ENCODE results near the gene CYP1A2. TPM values are rescaled to one million over a fixed set of nuclear protein-coding genes. Genes with fewer than 3 reads are reported as not detected.

Gene CYP1A2
- polyA plus RNA-seq, 1 of the 3 experiments (the other 2 are of a cell fraction), result not detected

DNA sequence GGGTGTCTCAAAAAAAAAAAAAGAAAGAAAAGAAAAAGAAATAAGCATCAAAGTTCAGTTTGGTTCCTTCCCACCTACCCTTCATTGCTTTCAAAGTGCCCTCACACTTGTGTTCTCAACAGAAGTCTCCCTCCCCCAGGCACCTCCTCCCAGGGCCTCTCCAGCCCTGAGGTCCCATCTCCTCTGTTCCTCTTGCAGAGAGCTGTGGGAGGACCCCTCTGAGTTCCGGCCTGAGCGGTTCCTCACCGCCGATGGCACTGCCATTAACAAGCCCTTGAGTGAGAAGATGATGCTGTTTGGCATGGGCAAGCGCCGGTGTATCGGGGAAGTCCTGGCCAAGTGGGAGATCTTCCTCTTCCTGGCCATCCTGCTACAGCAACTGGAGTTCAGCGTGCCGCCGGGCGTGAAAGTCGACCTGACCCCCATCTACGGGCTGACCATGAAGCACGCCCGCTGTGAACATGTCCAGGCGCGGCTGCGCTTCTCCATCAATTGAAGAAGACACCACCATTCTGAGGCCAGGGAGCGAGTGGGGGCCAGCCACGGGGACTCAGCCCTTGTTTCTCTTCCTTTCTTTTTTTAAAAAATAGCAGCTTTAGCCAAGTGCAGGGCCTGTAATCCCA is 6.1 kb downstream of the CYP1A2 start (continued):
- TF ChIP-seq PBX3 (IDR thresholded peaks at IDR 0.05) (no peak), IRF3 (IDR thresholded peaks at IDR 0.05; ENCODE audit: low read depth, low read length) (no peak), MXI1 (IDR thresholded peaks at IDR 0.05; ENCODE audit: low read depth, low read length) (no peak)

GRCh38 chr15:74758736-74759135 is 10.1 kb downstream of the CYP1A2 start:
- Histone ChIP-seq H3F3A (replicated peaks; ENCODE audit: insufficient read depth) (no peaks in the 10 kb centered on the region), H3K9ac (no peak overlapping the region), H3K27ac (ENCODE audit: low read depth in 2 of 2, low read length in 1 of 2) (no peak overlapping the region), H3K79me2 (ENCODE audit: insufficient read depth) (no peaks in the 10 kb centered on the region), H3K9me3 (no peaks in the 10 kb centered on the region), H3K4me1 (ENCODE audit: control insufficient read depth in 1 of 2, insufficient read depth in 2 of 2, low read depth in 1 of 2, low read length in 1 of 2) (no peaks in the 10 kb centered on the region), H4K20me1 (ENCODE audit: insufficient read depth) (no peaks in the 10 kb centered on the region), H3K4me2 (no peak overlapping the region), H3K27me3 (ENCODE audit: insufficient read depth) (peaks cover 7% of the 10 kb centered on the region; the same call in 1 of the 2 replicates), H2AFZ (ENCODE audit: low read depth) (no peak overlapping the region), H3K36me3 (replicated peaks in 1 of 2; ENCODE audit: control insufficient read depth in 1 of 2, insufficient read depth in 2 of 2, low read length in 1 of 2) (no peaks in the 10 kb centered on the region), H3K4me3 (ENCODE audit: low read depth in 2 of 2, low read length in 1 of 2) (no peak overlapping the region), H3K9me2 (no peaks in the 10 kb centered on the region)
- WGBS (ENCODE audit: low lambda C conversion rate), result 69% methylated on average over 8 of the region's 8 CpGs
- POLR2A ChIA-PET, result no interaction called here
- CTCF ChIA-PET, result interaction anchor here (3.1 to 5.8 kb wide), 2 partner anchors 12 to 124 kb away, joined by 27 to 72 read pairs; no protein-coding TSS in a partner anchor
- no peak for DNase-seq
- no peak for TF ChIP-seq MXI1 (IDR thresholded peaks at IDR 0.05; ENCODE audit: low read depth, low read length)
- TF ChIP-seq RAD21 (IDR thresholded peaks at IDR 0.05; ENCODE audit: low read length), result no peak
- no peak for TF ChIP-seq ELF1 (IDR thresholded peaks at IDR 0.05)
- TF ChIP-seq FOXJ3 (CRISPR knock-in tag; IDR thresholded peaks at IDR 0.05), result no peak
- TF ChIP-seq CHD2 (IDR thresholded peaks at IDR 0.05; ENCODE audit: low read length, partially characterized antibody), result no peak
- no peak for TF ChIP-seq FOXM1 (IDR thresholded peaks at IDR 0.05; ENCODE audit: low read depth)
- no peak for TF ChIP-seq YY1 (IDR thresholded peaks at IDR 0.05; ENCODE audit: low read depth)

DNA sequence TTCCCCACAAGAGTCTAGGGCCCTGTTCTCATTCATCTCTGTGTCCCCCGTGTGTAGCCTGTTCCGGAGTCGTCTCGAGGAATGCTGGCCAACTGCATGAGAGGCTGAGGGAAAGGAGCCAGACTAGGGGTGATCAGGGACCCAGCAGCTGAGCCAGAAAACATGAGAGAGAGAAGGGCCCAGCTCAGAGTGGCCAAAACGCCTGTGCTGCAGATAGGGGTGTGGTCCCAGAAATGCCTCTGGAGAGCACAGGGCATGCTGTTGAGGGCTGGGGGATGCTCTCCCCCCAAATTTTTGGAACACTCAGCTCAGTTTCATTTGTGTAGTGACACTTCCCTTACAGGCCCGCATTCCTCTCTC is 14.1 kb downstream of the CYP1A2 start:
- ChIA-PET POLR2A (no interaction called here), CTCF (interaction anchor here (0.9 to 24.3 kb wide), 4 partner anchors 8 to 188 kb away, joined by 4 to 1109 read pairs (median 38); partner anchors contain the start of gene CLK3)
- Histone ChIP-seq H4K20me1 (ENCODE audit: insufficient read depth) (no peaks in the 10 kb centered on the region), H3F3A (replicated peaks; ENCODE audit: insufficient read depth) (no peaks in the 10 kb centered on the region), H3K9me2 (no peaks in the 10 kb centered on the region), H3K4me3 (ENCODE audit: low read depth in 2 of 2, low read length in 1 of 2) (no peak overlapping the region), H3K4me2 (no peak overlapping the region), H2AFZ (ENCODE audit: low read depth) (no peak overlapping the region), H3K27me3 (ENCODE audit: insufficient read depth) (peaks cover 7% of the 10 kb centered on the region; the same call in 1 of the 2 replicates), H3K27ac (ENCODE audit: low read depth in 2 of 2, low read length in 1 of 2) (no peak overlapping the region), H3K9ac (no peak overlapping the region), H3K9me3 (no peaks in the 10 kb centered on the region), H3K79me2 (ENCODE audit: insufficient read depth) (no peaks in the 10 kb centered on the region), H3K4me1 (ENCODE audit: control insufficient read depth in 1 of 2, insufficient read depth in 2 of 2, low read depth in 1 of 2, low read length in 1 of 2) (no peaks in the 10 kb centered on the region), H3K36me3 (replicated peaks in 1 of 2; ENCODE audit: control insufficient read depth in 1 of 2, insufficient read depth in 2 of 2, low read length in 1 of 2) (no peaks in the 10 kb centered on the region)
- TF ChIP-seq PBX3 (IDR thresholded peaks at IDR 0.05), result no peak
- no peak for TF ChIP-seq EZH2phosphoT487 (IDR thresholded peaks at IDR 0.05; ENCODE audit: borderline replicate concordance, low read depth)
- TF ChIP-seq, protein P1, sequence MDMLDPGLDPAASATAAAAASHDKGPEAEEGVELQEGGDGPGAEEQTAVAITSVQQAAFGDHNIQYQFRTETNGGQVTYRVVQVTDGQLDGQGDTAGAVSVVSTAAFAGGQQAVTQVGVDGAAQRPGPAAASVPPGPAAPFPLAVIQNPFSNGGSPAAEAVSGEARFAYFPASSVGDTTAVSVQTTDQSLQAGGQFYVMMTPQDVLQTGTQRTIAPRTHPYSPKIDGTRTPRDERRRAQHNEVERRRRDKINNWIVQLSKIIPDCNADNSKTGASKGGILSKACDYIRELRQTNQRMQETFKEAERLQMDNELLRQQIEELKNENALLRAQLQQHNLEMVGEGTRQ (IDR thresholded peaks at IDR 0.05; ENCODE audit: borderline replicate concordance, low read depth, low read length), result no peak
- TF ChIP-seq POLR2AphosphoS5 (IDR thresholded peaks at IDR 0.05; ENCODE audit: low read depth, low read length), result no peak
- TF ChIP-seq CTCF (IDR thresholded peaks at IDR 0.05), result no peak
- no peak for TF ChIP-seq RCOR1 (IDR thresholded peaks at IDR 0.05; ENCODE audit: low read length)
- 75% methylated on average over 6 of the region's 6 CpGs for WGBS (ENCODE audit: low lambda C conversion rate)
- DNase-seq, result no peak

Measured in SK-N-SH (cell line).